K562 (cell line): ENCODE measurements around the gene SGMS1. TPM values are rescaled to one million over a fixed set of nuclear protein-coding genes. Genes with fewer than 3 reads are reported as not detected.
A peak's percentile ranks its signal among the peaks of the same experiment; 100 is the strongest.

ENCODE experiments used
- ADNP ChIP-seq: fragments of 200-800 bp; sonication (Bioruptor generic); IDR thresholded peaks from 2 replicates; pipeline ENCODE4 v1.6.1; 2016; ENCODE audit warnings: missing genetic modification characterization, missing compliant biosample characterization
- CREBBP ChIP-seq: IDR thresholded peaks from one replicate; pipeline ENCODE4 v1.6.1; 2012; ENCODE audit warnings: low read depth, mild to moderate bottlenecking, control low read depth, inconsistent platforms, low read length
- ETV1 ChIP-seq: fragments of 450-650 bp; conservative IDR thresholded peaks from 2 replicates; pipeline ENCODE4 v1.6.1; 2016; ENCODE audit warnings: missing genetic modification characterization, control low read depth, low read depth, missing compliant biosample characterization
- HNRNPH1 ChIP-seq: fragments of 200-400 bp; formaldehyde crosslinking; optimal IDR thresholded peaks from 2 replicates; pipeline ENCODE3; 2017; ENCODE audit warnings: low read depth, mild to moderate bottlenecking, low read length, moderate library complexity
- HOXB6 ChIP-seq: fragments of 250-450 bp; sonication (Bioruptor Pico); IDR thresholded peaks from 2 replicates; pipeline ENCODE4 v1.5.1; 2022; ENCODE audit warnings: mild to moderate bottlenecking, borderline replicate concordance
- L3MBTL2 ChIP-seq: fragments of 450-650 bp; IDR thresholded peaks from 2 replicates; pipeline ENCODE4 v1.6.1; 2016; ENCODE audit warnings: mild to moderate bottlenecking, moderate library complexity
- MTA2 ChIP-seq: fragments of 450-650 bp; IDR thresholded peaks from 2 replicates; pipeline ENCODE4 v1.6.1; 2016; ENCODE audit warnings: low read depth
- RCOR1 ChIP-seq, 2 experiments: IDR thresholded peaks; 2 replicates each; pipeline ENCODE4 v1.6.1; 2012; ENCODE audit warnings: low read depth in 2 of 2, low read length in 2 of 2, borderline replicate concordance in 1 of 2, improper control_type of control experiment in 1 of 2
- SMARCB1 ChIP-seq: IDR thresholded peaks from 2 replicates; pipeline ENCODE4 v1.6.1; 2011; ENCODE audit warnings: improper control_type of control experiment, low read depth; ENCODE audit not compliant: insufficient read length
- SRSF7 ChIP-seq: fragments of 200-400 bp; formaldehyde crosslinking; optimal IDR thresholded peaks from 2 replicates; pipeline ENCODE3; 2017; ENCODE audit warnings: mild to moderate bottlenecking, low read depth, low read length
- TAF9B ChIP-seq: fragments of 450-650 bp; IDR thresholded peaks from 2 replicates; pipeline ENCODE4 v1.6.1; 2018; ENCODE audit warnings: mild to moderate bottlenecking; ENCODE audit not compliant: partially characterized antibody
- TGIF2 ChIP-seq: sonication (generic); formaldehyde crosslinking; IDR thresholded peaks from 2 replicates; pipeline ENCODE4 v1.8.1; 2022; ENCODE audit warnings: mild to moderate bottlenecking, missing genetic modification reagents, moderate library complexity
- ZNF146 ChIP-seq: IDR thresholded peaks from one replicate; pipeline ENCODE4 v1.6.1; 2018; ENCODE audit warnings: missing compliant biosample characterization; ENCODE audit not compliant: unreplicated experiment
- ZNF764 ChIP-seq: fragments of 250-450 bp; sonication (Bioruptor Pico); IDR thresholded peaks from 2 replicates; pipeline ENCODE4 v1.4.0; 2020; ENCODE audit warnings: low read depth, mild to moderate bottlenecking, moderate library complexity
- polyA plus RNA-seq, 8 experiments: library from polyadenylated mRNA; depleted of rRNA in 4 of 8; stranded (reverse) in 5 of 8; unstranded in 3 of 8; fragments of >200 nt; fragmentation: Nextera tagmentation in 2 of 8; fragmentation: Illumina TruSeq in 1 of 8; extraction: Ambion mirVana in 2 of 8; extraction: Trizol in 1 of 8; gene quantifications; 2 replicates each; pipeline versions ENCODE4 v1.2.1 to v1.2.3, GENCODE V29; 2011 to 2014; ENCODE audit warnings: inconsistent platforms in 1 of 8, missing spikeins in 1 of 8
- total RNA-seq, 7 experiments: library from RNA; depleted of rRNA in 6 of 7; stranded (reverse); fragments of >200 nt in 6 of 7; fragmentation: Illumina TruSeq in 2 of 7; extraction: Trizol in 2 of 7; gene quantifications; 2 replicates each; pipeline versions ENCODE4 v1.2.1 to v1.2.3, GENCODE V29; 2011 to 2021; ENCODE audit warnings: low replicate concordance in 1 of 7
- TF ChIP-seq, protein P1 (sequence below): sonication (generic); formaldehyde crosslinking; IDR thresholded peaks from 2 replicates; pipeline ENCODE4 v1.8.0; 2023; ENCODE audit warnings: missing genetic modification reagents, mild to moderate bottlenecking, borderline replicate concordance
- TF ChIP-seq, protein P2 (sequence below): fragments of 250-450 bp; sonication (Bioruptor Pico); IDR thresholded peaks from 2 replicates; pipeline ENCODE4 v1.8.0; 2021; ENCODE audit warnings: moderate library complexity, mild to moderate bottlenecking, inconsistent platforms
- TF ChIP-seq, protein P3 (sequence below), 2 experiments: IDR thresholded peaks in 1 of 2; conservative IDR thresholded peaks in 1 of 2; 2 replicates each; pipeline ENCODE4 v1.6.1; 2016; ENCODE audit warnings: low read depth in 2 of 2, mild to moderate bottlenecking in 1 of 2, missing compliant biosample characterization in 1 of 2, missing genetic modification characterization in 1 of 2, moderate library complexity in 1 of 2

SGMS1 gene
- total and polyA plus RNA-seq, 9 of the 15 experiments (the other 6 are each of a cell fraction or from before 2014, with no cell fraction given) = 22.6 to 232 (median 82.2) TPM

DNA sequence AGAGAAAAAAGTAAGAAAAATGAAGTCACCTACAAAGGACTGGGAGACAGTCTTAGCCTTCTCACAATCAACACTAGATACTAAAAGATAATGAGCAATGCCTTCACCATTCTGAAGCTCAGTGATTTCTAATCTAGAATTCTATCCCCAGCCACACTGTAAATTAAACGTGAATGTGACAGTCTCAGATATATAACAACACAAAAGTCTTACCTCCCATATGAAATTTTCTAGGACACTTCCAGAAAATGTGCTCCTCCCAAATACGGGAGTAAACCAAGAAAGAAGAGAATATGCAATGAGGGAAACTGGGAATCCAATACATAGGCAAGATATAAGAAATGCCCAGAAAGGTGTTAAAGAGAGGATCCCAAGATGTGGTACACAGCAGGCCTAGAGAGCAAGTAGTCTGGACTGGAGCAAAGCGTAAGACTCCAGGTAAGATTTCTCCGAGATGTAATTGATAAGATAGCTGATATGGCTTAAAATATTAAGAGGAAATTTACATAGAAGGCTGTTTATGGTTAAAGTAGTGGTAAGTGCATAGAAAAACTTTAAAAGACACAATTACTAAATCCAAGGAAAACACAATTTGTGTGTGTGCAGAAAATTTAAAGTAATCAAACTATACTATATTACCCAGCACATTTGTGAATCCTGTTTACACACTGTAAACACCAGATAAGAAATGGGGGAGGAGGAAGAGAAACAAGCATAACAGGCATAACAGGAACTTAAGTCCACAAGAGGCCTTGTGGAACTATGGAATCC, 44.1 kb downstream of the SGMS1 start (continued):
- TF ChIP-seq, protein P1, sequence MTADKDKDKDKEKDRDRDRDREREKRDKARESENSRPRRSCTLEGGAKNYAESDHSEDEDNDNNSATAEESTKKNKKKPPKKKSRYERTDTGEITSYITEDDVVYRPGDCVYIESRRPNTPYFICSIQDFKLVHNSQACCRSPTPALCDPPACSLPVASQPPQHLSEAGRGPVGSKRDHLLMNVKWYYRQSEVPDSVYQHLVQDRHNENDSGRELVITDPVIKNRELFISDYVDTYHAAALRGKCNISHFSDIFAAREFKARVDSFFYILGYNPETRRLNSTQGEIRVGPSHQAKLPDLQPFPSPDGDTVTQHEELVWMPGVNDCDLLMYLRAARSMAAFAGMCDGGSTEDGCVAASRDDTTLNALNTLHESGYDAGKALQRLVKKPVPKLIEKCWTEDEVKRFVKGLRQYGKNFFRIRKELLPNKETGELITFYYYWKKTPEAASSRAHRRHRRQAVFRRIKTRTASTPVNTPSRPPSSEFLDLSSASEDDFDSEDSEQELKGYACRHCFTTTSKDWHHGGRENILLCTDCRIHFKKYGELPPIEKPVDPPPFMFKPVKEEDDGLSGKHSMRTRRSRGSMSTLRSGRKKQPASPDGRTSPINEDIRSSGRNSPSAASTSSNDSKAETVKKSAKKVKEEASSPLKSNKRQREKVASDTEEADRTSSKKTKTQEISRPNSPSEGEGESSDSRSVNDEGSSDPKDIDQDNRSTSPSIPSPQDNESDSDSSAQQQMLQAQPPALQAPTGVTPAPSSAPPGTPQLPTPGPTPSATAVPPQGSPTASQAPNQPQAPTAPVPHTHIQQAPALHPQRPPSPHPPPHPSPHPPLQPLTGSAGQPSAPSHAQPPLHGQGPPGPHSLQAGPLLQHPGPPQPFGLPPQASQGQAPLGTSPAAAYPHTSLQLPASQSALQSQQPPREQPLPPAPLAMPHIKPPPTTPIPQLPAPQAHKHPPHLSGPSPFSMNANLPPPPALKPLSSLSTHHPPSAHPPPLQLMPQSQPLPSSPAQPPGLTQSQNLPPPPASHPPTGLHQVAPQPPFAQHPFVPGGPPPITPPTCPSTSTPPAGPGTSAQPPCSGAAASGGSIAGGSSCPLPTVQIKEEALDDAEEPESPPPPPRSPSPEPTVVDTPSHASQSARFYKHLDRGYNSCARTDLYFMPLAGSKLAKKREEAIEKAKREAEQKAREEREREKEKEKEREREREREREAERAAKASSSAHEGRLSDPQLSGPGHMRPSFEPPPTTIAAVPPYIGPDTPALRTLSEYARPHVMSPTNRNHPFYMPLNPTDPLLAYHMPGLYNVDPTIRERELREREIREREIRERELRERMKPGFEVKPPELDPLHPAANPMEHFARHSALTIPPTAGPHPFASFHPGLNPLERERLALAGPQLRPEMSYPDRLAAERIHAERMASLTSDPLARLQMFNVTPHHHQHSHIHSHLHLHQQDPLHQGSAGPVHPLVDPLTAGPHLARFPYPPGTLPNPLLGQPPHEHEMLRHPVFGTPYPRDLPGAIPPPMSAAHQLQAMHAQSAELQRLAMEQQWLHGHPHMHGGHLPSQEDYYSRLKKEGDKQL (CRISPR knock-in tag) = no peak
- TF ChIP-seq TGIF2 (CRISPR knock-in tag) = no peak
- peak; percentile 74 for TF ChIP-seq MTA2
- TF ChIP-seq HNRNPH1 = no peak
- TF ChIP-seq TAF9B = peak; percentile 31
- TF ChIP-seq ZNF764 (CRISPR knock-in tag) = no peak
- peak; percentile 74 for TF ChIP-seq ETV1 (tag)
- TF ChIP-seq CREBBP = no peak
- TF ChIP-seq ZNF146 (CRISPR knock-in tag) = no peak
- TF ChIP-seq SMARCB1 = no peak
- no peak for TF ChIP-seq L3MBTL2
- TF ChIP-seq HOXB6 (CRISPR knock-in tag) = no peak
- no peak for TF ChIP-seq ADNP (tag)
- TF ChIP-seq, protein P2, sequence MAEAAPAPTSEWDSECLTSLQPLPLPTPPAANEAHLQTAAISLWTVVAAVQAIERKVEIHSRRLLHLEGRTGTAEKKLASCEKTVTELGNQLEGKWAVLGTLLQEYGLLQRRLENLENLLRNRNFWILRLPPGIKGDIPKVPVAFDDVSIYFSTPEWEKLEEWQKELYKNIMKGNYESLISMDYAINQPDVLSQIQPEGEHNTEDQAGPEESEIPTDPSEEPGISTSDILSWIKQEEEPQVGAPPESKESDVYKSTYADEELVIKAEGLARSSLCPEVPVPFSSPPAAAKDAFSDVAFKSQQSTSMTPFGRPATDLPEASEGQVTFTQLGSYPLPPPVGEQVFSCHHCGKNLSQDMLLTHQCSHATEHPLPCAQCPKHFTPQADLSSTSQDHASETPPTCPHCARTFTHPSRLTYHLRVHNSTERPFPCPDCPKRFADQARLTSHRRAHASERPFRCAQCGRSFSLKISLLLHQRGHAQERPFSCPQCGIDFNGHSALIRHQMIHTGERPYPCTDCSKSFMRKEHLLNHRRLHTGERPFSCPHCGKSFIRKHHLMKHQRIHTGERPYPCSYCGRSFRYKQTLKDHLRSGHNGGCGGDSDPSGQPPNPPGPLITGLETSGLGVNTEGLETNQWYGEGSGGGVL (CRISPR knock-in tag) = no peak
- TF ChIP-seq RCOR1 (IDR thresholded peaks at IDR 0.05; ENCODE audit: borderline replicate concordance in 1 of 2, low read depth in 2 of 2, low read length in 2 of 2) = peak in 1 of 2 experiments; percentile 35; a peak in 1 of 4 replicates
- TF ChIP-seq SRSF7 = no peak
- TF ChIP-seq, protein P3, sequence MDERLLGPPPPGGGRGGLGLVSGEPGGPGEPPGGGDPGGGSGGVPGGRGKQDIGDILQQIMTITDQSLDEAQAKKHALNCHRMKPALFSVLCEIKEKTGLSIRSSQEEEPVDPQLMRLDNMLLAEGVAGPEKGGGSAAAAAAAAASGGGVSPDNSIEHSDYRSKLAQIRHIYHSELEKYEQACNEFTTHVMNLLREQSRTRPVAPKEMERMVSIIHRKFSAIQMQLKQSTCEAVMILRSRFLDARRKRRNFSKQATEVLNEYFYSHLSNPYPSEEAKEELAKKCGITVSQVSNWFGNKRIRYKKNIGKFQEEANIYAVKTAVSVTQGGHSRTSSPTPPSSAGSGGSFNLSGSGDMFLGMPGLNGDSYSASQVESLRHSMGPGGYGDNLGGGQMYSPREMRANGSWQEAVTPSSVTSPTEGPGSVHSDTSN (CRISPR knock-in tag; IDR thresholded peaks at IDR 0.05; ENCODE audit: low read depth) = no peak
- TF ChIP-seq, protein P3 (tag; conservative IDR thresholded peaks at IDR 0.05; ENCODE audit: low read depth) = peak; percentile 49
